GM18861 (cell line): Measurements from ENCODE around the gene GLCE.

Experiments
- ATAC-seq: cut with Tn5 transposase; IDR thresholded peaks from one replicate; pipeline ENCODE4 v1.9.1; 2021; ENCODE audit not compliant: unreplicated experiment

The GLCE gene

GRCh38 chr15:69316291-69316690 is 155.9 kb downstream of the GLCE start:
- ATAC-seq: no peak

- ATAC-seq: no peak
Observed at GRCh38 chr15:69317392-69317841, 157.0 kb downstream of the GLCE start.

GRCh38 chr15:69318033-69318432 is 157.6 kb downstream of the GLCE start:
- no peak for ATAC-seq

- no peak for ATAC-seq
Observed at GRCh38 chr15:69319384-69320375, 159.2 kb downstream of the GLCE start.

GRCh38 chr15:69320977-69321554 is 160.6 kb downstream of the GLCE start:
- no peak for ATAC-seq
